ENCODE results near the gene RAP1GAP2. TPM values are rescaled to one million over a fixed set of nuclear protein-coding genes. Genes with fewer than 3 reads are reported as not detected.
"Not testable (repeated sequence)": the region's sequence is repeated elsewhere in the genome, so short reads cannot be mapped to it uniquely, and the experiment has no call there.

Gene RAP1GAP2
- polyA plus RNA-seq, 3 donors = 20.7 to 31.8 (median 25.1) TPM

DNA sequence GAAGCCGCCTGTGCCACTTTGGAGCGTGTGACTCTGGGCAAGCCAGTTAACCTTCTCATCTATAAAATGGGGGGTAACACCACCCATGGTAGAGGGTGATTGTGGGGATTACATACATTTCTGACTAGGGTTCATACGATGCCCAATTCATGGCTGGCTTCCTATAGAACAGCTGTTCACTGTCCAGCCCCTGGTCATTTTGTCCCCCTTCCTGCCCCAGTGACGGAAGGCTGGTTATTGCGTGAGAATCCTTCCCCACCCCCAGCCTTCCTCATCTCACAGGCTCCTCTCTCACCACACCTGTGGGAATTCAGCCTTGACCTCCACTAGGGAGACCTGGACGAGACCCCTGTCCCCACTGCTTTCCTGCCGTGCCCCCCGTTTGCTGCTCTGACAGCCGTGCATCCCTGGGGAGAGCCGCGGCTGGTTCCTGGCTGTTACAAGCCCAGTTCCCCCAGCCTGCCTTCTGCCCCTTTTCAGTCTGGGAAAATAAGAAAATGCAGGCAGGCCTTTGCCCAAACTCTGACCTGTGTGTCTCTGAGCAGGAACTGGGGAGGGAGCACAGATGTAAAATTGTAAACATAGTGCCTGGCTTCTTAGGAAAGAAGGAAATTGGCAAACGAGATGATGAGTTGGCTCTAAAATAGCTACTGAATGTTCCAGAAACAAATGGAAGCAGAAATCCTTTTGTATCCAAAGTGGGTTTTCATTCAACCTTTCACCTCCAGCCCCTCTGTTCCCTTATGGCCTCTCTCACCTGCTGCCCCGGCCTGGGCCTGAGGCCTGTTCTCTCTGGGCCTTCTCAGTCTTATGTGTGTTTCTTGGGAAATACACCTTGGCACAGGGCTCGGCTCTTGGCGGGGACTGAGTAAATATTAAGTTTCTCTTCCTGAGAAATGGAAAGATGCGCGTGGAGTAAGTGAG lies 199.9 kb downstream of the RAP1GAP2 start:
- DNase-seq (ENCODE audit: extremely low read depth in 1 of 11, low read depth in 9 of 11, low spot score in 4 of 11) = no peak

- no peak for DNase-seq (ENCODE audit: extremely low read depth in 1 of 11, low read depth in 9 of 11, low spot score in 4 of 11)
Measured at GRCh38 chr17:2996810-2997670, 200.8 kb downstream of the RAP1GAP2 start.

GRCh38 chr17:2998469-2998901 lies 202.2 kb downstream of the RAP1GAP2 start:
- not testable (repeated sequence) for DNase-seq (ENCODE audit: extremely low read depth in 1 of 11, low read depth in 9 of 11, low spot score in 4 of 11)

GRCh38 chr17:3002538-3003295 lies 206.5 kb downstream of the RAP1GAP2 start:
- no peak for DNase-seq (ENCODE audit: extremely low read depth in 1 of 11, low read depth in 9 of 11, low spot score in 4 of 11)

DNA sequence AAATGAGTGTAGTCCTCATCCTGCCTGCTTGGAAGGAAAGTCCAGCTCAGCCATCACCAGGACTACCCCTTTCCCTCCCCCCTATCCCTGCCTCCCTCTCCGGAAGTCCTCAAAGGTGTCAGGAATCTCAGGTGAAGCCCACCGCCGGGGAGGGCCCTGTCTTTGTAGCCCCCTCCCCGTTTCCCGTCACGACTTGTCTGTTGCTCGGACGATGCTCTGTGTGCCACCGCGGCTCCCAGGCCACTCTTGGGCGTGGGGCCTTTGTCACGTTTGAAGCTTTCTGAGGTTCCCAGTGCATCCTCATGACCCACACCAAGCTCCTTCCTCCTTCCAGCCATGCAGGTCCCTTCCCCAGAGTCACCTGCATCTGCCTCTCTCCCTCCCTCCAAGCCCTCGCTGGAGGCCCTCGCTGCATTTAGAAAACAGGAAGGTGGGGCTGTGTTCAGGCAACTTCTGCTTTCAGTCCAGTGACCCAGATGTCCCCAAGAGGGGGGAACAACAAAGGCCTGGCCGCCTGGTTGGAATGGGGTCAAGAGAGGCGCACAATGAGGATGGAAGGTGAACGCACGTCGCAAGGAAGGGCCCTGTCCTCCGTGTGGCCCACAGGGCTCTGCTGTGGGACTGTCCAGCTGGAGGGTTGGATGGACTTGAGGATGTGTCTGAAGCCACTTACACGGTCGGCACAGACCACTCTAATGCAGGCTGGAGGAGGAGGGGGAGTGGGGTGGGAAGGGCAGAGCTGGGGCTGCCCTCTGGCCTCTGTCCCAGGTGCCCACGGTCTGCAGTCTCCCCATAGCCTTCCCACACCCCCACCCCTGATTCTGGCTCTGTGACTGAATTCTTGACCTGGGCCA lies 207.3 kb downstream of the RAP1GAP2 start:
- DNase-seq (ENCODE audit: extremely low read depth in 1 of 11, low read depth in 9 of 11, low spot score in 4 of 11) = no peak

GRCh38 chr17:3004150-3004801 lies 208.0 kb downstream of the RAP1GAP2 start:
- DNase-seq (ENCODE audit: extremely low read depth in 1 of 11, low read depth in 9 of 11, low spot score in 4 of 11) = peak; percentile 86 to 96 (median 93)

GRCh38 chr17:3004925-3005324 lies 208.7 kb downstream of the RAP1GAP2 start:
- DNase-seq (ENCODE audit: extremely low read depth in 1 of 11, low read depth in 9 of 11, low spot score in 4 of 11) = peak in 1 of 11 donors; percentile 46

- DNase-seq (ENCODE audit: extremely low read depth in 1 of 11, low read depth in 9 of 11, low spot score in 4 of 11) = no peak
Measured at GRCh38 chr17:3005696-3006095, 209.5 kb downstream of the RAP1GAP2 start.

- no peak for DNase-seq (ENCODE audit: extremely low read depth in 1 of 11, low read depth in 9 of 11, low spot score in 4 of 11)
Measured at GRCh38 chr17:3006801-3007200, 210.6 kb downstream of the RAP1GAP2 start.

DNA sequence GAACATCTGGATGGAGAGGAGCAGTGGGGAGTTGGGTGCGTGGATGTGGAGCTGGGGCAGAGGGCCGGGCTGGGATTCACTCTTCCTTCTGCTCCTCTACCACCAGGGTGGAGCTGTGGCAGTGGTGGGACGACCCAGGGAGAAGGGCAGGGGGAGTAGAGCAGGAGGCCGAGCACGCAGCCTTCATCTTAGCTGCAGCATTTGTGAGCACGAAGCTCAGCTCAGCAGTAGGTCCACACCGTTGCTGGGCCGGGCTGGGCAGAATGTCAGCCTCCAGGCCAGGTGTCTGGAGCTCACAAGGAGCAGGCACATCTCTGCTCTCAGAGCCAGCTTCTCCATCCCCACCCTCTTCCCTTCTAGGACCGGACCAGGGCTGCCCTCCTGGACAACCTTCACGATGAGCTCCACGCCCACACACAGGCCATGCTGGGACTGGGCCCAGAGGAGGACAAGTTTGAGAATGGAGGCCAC lies 211.4 kb downstream of the RAP1GAP2 start:
- no peak for DNase-seq (ENCODE audit: extremely low read depth in 1 of 11, low read depth in 9 of 11, low spot score in 4 of 11)

DNA sequence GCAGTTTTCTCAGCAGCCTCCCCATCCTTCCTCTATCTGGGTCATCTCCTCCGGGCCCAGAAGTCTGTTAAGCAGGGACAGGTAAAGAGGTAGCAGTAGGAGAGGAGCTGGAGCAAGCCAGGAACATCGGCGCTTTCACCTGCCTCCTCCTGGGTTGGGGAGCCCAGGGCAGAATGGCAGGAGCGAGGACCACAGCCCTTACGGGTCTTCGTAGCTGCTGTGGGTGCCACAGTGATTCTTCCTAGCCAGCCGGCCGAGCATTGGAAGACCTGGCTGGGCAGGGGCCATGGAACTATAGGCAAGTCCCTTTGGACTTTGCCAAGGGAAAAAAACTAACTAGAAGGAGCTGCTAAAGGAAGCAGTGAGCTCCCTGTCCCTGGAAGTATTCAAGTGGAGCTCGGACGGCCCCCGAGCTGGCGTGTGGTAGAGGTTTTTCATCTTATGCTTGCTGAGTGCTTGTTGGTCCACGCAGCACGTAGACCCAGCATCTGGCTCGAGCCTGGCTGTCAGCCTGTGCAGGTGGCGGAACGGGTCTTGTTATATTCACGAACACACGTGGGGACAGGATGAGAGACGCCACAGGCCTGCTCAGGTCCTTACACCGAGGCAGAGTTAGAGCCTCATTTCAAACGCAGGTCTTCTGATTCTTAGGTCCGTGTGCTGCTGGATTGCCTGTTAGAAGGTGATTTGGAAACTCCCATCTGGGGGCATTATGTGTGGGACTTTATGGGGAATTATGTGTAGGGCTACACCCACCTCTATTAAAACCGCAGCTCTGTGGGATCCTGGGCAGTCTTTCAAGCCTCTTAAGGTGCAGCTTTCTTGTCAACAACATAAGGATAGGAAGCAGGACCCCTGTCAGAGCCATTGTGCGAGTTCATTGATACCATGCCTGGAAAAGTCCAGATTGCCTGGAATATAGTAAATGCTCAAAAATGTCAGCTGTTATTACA lies 212.4 kb downstream of the RAP1GAP2 start:
- DNase-seq (ENCODE audit: extremely low read depth in 1 of 11, low read depth in 9 of 11, low spot score in 4 of 11) = no peak

DNA sequence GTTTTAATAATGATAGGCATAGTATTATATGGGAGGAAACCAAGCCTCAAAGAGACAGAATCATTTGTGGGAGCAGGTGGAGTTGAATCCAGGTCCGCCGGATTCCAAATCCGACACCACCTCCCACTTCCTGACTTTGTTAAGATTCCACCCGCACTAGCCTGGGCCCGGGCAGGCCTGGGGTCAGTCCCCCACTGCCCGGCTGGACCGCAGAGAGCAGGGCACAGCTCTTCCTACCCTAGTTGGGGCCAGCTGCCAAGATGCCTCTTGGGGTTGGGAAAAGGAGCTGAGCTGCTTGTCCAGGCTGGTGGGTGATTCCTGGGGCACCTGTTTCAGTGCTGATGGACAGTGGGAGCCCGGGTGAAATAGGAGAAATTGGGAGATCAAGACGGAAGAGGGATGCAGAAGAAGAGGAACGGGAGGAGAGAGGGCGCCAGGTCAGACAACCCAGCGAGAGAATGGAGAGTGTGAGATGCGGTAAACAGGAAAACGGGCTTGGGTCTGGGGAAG lies 213.2 kb downstream of the RAP1GAP2 start:
- no peak for DNase-seq (ENCODE audit: extremely low read depth in 1 of 11, low read depth in 9 of 11, low spot score in 4 of 11)

GRCh38 chr17:3011891-3012290 lies 215.7 kb downstream of the RAP1GAP2 start:
- DNase-seq (ENCODE audit: extremely low read depth in 1 of 11, low read depth in 9 of 11, low spot score in 4 of 11) = no peak

DNA sequence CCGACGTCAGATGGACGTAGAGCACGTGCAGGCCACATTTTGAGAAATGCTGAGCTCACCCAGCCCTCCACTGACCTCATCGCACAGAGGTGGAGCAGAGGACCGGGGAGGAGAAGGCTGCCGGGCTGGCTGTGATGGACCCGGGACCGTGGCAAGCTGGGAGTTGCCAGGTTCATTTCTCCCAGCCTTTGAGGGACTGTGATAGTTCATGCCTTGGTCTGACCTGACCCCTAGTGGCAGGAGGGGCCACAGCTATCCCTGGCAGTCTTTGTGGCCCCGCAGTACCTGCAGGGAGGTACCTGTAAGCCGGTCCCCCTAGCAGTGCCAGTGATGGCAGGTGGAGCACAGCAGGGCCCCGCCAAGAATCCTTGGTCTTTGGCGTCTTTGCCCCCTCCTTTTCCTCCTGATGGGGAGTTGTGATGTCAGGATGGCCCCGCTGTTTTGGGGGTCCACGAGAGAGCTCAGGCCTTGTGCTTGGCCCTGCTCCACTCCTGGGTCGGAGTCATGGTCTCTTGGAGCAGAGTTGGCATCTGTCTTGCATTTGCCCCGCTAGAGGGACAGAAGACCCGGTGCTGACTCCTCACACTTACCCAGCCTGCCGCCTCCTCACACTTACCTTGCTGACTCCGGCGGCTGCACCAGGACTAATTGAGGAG lies 216.8 kb downstream of the RAP1GAP2 start:
- peak in 3 of 11 donors; percentile 44 to 51 (median 45) for DNase-seq (ENCODE audit: extremely low read depth in 1 of 11, low read depth in 9 of 11, low spot score in 4 of 11)

- DNase-seq (ENCODE audit: extremely low read depth in 1 of 11, low read depth in 9 of 11, low spot score in 4 of 11) = no peak
Measured at GRCh38 chr17:3015890-3016289, 219.7 kb downstream of the RAP1GAP2 start.

DNA sequence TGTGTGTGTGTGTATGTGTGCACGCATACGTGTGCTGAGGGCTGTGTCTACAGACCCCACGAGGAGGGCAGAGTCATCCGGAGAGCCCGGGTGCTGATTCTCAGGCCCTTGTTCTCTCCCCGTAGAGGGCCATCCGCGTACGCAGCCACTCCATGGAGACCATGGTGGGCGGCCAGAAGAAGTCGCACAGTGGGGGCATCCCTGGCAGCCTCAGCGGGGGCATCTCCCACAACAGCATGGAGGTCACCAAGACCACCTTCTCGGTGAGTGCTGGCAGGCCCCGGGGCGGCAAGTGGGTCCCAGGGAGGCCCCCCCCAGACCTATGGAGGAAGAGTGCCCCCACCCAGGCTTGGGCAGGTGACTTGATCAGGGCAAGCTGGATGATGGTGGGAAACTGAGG lies 221.7 kb downstream of the RAP1GAP2 start:
- no peak for DNase-seq (ENCODE audit: extremely low read depth in 1 of 11, low read depth in 9 of 11, low spot score in 4 of 11)
